NT2/D1 (cell line): ENCODE measurements around the gene ACVR1.

Source experiments
- DNase-seq: peaks from one replicate; pipeline ENCODE4 v3.0.0-alpha.2; 2011; ENCODE audit warnings: low read depth, low spot score
- H3K27me3 ChIP-seq: 2 replicates; pipeline ENCODE4 v1.6.0; 2011; ENCODE audit warnings: mild to moderate bottlenecking; ENCODE audit not compliant: insufficient read length, insufficient read depth
- H3K36me3 ChIP-seq: 2 replicates; pipeline ENCODE4 v1.6.1; 2011; ENCODE audit warnings: mild to moderate bottlenecking, low read length, mixed read lengths; ENCODE audit not compliant: insufficient read depth, insufficient read length
- H3K4me1 ChIP-seq: 2 replicates; pipeline ENCODE4 v1.5.1; 2011; ENCODE audit not compliant: insufficient read depth, insufficient read length
- H3K4me3 ChIP-seq: 2 replicates; pipeline ENCODE4 v1.5.1; 2011; ENCODE audit warnings: low read depth; ENCODE audit not compliant: insufficient read length
- H3K9ac ChIP-seq: 2 replicates; pipeline ENCODE4 v1.6.0; 2011; ENCODE audit warnings: low read depth; ENCODE audit not compliant: insufficient read length
- H3K9me3 ChIP-seq: 2 replicates; pipeline ENCODE4 v1.5.1; 2011; ENCODE audit warnings: mild to moderate bottlenecking, low read length; ENCODE audit not compliant: insufficient read depth
- SUZ12 ChIP-seq: IDR thresholded peaks from 2 replicates; pipeline ENCODE4 v1.6.1; 2011; ENCODE audit not compliant: insufficient read length, insufficient read depth; ENCODE audit errors: extremely low read depth
- YY1 ChIP-seq: IDR thresholded peaks from 2 replicates; pipeline ENCODE4 v1.6.1; 2011; ENCODE audit not compliant: insufficient read length, insufficient read depth
- ZNF274 ChIP-seq: IDR thresholded peaks from 2 replicates; pipeline ENCODE4 v1.6.1; 2011; ENCODE audit warnings: mild to moderate bottlenecking, low read depth, low read length

The ACVR1 gene

DNA sequence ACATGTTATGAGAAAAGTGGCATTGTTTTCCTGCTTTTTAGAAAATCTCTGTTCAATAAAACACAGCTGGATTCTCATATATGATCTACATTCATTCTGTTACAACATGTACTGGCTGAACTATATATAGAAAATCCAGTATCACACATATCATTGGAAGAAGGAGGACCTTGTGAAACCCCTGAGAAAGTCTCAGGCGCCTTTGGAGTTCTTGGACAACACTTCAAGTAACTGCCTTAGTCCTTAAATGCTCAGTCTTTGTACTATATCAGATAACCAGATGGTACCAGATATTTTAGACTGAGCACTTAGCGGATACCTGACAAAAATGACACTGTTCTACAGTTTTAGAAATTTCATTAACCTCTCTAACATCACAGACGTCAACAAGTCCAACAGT, 72.2 kb downstream of the ACVR1 start:
- Histone ChIP-seq H3K4me3 (no peak overlapping the region), H3K36me3 (no peaks in the 10 kb centered on the region), H3K4me1 (no peaks in the 10 kb centered on the region), H3K27me3 (no peaks in the 10 kb centered on the region), H3K9ac (no peak overlapping the region), H3K9me3 (no peaks in the 10 kb centered on the region)
- no peak for TF ChIP-seq ZNF274
- no peak for TF ChIP-seq YY1
- no peak for TF ChIP-seq SUZ12
- DNase-seq = no peak

GRCh38 chr2:157803476-157803875, 72.7 kb downstream of the ACVR1 start:
- Histone ChIP-seq H3K27me3 (no peaks in the 10 kb centered on the region), H3K4me3 (no peak overlapping the region), H3K9me3 (no peaks in the 10 kb centered on the region), H3K9ac (no peak overlapping the region), H3K36me3 (no peaks in the 10 kb centered on the region), H3K4me1 (no peaks in the 10 kb centered on the region)
- no peak for TF ChIP-seq YY1
- TF ChIP-seq SUZ12 = no peak
- TF ChIP-seq ZNF274 = no peak
- DNase-seq = no peak

DNA sequence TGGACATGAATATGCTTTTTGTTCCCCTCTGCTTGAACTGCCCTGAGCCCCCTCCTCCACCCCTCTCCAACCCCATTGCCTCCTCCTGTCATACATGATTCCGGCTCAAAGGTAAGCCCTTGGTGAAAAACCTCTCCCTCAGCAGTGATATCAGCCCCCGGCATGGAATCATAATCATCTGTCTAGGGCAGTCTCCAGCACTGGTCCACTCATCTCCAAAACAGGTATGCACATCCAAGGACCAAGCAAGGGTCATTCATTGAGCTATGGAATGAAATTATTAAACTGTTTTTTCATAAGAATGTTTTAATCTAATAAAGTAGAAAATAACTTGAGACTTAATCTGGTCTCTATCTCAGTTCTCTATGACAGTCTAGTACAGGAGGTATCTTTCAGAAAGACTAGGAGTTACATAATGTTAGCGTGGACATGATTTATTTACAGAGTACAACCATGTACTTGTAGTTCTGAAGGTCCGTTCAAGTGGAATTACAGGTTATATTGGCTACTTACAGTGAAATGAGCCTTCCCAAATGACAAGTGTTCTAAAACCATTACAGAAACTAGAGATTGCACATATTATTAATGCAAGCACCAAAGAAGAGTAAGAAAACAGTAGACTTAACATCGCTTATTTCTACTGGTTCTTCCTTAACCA, 75.2 kb downstream of the ACVR1 start:
- Histone ChIP-seq H3K36me3 (peaks cover 6% of the 10 kb centered on the region), H3K4me1 (no peaks in the 10 kb centered on the region), H3K27me3 (no peaks in the 10 kb centered on the region), H3K9me3 (no peaks in the 10 kb centered on the region), H3K9ac (no peak overlapping the region), H3K4me3 (no peak overlapping the region)
- no peak for DNase-seq
- TF ChIP-seq SUZ12 (no peak), YY1 (no peak), ZNF274 (no peak)

DNA sequence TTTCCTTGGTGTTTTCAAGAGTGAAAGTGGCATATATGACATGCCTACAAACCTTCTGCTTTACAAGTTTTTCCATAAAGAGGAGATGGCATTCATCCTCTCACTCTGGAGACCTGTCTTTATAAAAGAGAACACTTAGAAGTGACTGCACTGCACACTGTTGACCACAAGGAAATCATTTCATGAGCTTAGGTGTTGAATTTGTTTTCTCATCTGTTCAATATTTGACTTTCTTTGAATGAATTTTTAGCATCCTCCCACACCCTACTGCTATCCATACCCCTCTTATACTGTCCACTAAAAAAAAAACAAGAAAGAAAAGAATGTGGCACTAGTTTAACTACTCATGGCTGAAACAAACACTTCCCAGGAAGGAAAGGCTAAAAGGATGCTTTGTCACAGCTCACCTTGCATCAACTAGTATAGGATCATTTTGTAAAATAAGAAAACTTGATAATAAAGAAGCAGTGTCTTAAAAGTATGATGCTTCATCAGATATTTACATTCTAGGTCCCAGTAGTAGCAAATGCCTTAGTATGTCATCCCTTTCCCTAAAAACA, 83.0 kb downstream of the ACVR1 start:
- Histone ChIP-seq H3K4me1 (no peaks in the 10 kb centered on the region), H3K4me3 (no peak overlapping the region), H3K9me3 (no peaks in the 10 kb centered on the region), H3K27me3 (no peaks in the 10 kb centered on the region), H3K9ac (no peak overlapping the region), H3K36me3 (peaks cover 10% of the 10 kb centered on the region)
- TF ChIP-seq YY1 = no peak
- no peak for TF ChIP-seq ZNF274
- no peak for TF ChIP-seq SUZ12
- DNase-seq = no peak

- no peaks in the 10 kb centered on the region for H3K9me3 ChIP-seq
- DNase-seq = no peak
- no peak overlapping the region for H3K4me3 ChIP-seq
- H3K9ac ChIP-seq = no peak overlapping the region
- no peaks in the 10 kb centered on the region for H3K27me3 ChIP-seq
- no peaks in the 10 kb centered on the region for H3K4me1 ChIP-seq
- TF ChIP-seq YY1 = no peak
- TF ChIP-seq SUZ12 = no peak
- no peak for TF ChIP-seq ZNF274
- H3K36me3 ChIP-seq = peaks cover 4% of the 10 kb centered on the region
Measured at GRCh38 chr2:157792335-157793052, 83.6 kb downstream of the ACVR1 start.

DNA sequence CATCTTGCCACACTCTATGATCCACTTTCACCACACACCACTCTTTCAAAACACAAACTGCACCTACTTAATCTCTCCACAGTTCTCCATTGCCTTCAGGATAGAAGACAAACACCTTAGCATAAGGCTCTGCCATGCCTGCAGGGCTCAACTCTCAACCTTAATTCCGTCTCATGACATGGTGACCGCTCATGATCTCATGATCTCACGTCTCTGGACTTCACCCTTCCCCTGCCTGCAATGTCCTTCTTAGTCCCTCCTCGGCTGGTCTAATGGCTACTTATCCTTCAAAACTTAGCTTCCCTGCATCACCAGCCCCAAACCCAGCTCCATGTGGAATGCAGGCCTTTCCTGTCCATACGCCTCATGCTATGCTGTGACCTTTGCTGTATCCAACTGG, 85.3 kb downstream of the ACVR1 start:
- no peak for DNase-seq
- Histone ChIP-seq H3K4me3 (no peak overlapping the region), H3K27me3 (no peaks in the 10 kb centered on the region), H3K36me3 (peaks cover 4% of the 10 kb centered on the region), H3K9ac (no peak overlapping the region), H3K4me1 (no peaks in the 10 kb centered on the region), H3K9me3 (no peaks in the 10 kb centered on the region)
- TF ChIP-seq ZNF274 (no peak), YY1 (no peak), SUZ12 (no peak)

GRCh38 chr2:157789933-157790511, 86.1 kb downstream of the ACVR1 start:
- no peaks in the 10 kb centered on the region for H3K27me3 ChIP-seq
- TF ChIP-seq ZNF274 = no peak
- TF ChIP-seq YY1 = no peak
- no peak for TF ChIP-seq SUZ12
- DNase-seq = no peak
- no peak overlapping the region for H3K9ac ChIP-seq
- no peaks in the 10 kb centered on the region for H3K9me3 ChIP-seq
- H3K36me3 ChIP-seq = peaks cover 4% of the 10 kb centered on the region
- no peak overlapping the region for H3K4me3 ChIP-seq
- no peaks in the 10 kb centered on the region for H3K4me1 ChIP-seq
